Ovary (tissue), 9 donors: ENCODE results near the gene SLC25A51. TPM values are rescaled to one million over a fixed set of nuclear protein-coding genes. Genes with fewer than 3 reads are reported as not detected.

Source experiments
- DNase-seq, 5 donors: peaks; one replicate each; pipeline ENCODE4 v3.0.0-alpha.2; 2019 to 2020
- H3K27ac ChIP-seq, 2 donors: fragments of 200-600 bp; one replicate each; pipeline versions ENCODE4 v1.5.1 to v1.8.0; 2019 to 2022
- H3K27me3 ChIP-seq: fragments of 200-600 bp; one replicate; pipeline ENCODE4 v1.8.0; 2022
- H3K36me3 ChIP-seq: fragments of 200-600 bp; sonication (generic); one replicate; pipeline ENCODE4 v1.5.1; 2019
- H3K4me1 ChIP-seq: one replicate; pipeline ENCODE4 v1.8.1; 2013; ENCODE audit warnings: mild to moderate bottlenecking, moderate library complexity; ENCODE audit not compliant: insufficient read depth
- H3K4me3 ChIP-seq: fragments of 200-600 bp; sonication (generic); one replicate; pipeline ENCODE4 v1.5.1; 2017
- H3K9me3 ChIP-seq, 2 donors: fragments of 200-600 bp in 1 of 2; sonication (generic) in 1 of 2; one replicate each; pipeline versions ENCODE4 v1.5.1 to v1.8.1; 2013 to 2019; ENCODE audit warnings: mild to moderate bottlenecking in 1 of 2, moderate library complexity in 1 of 2
- EP300 ChIP-seq: sonication (generic); formaldehyde crosslinking; IDR thresholded peaks from one replicate; pipeline ENCODE4 v1.6.1; 2017; ENCODE audit warnings: antibody characterized with exemption
- POLR2A ChIP-seq: fragments of 450-650 bp; IDR thresholded peaks from one replicate; pipeline ENCODE4 v1.6.1; 2017; ENCODE audit warnings: antibody characterized with exemption, mild to moderate bottlenecking, moderate library complexity
- WGBS, 3 donors: extraction: QIAGEN DNeasy Blood & Tissue Kit in 1 of 3; methylation state at CpG; one replicate each; pipeline versions ENCODE4 v1.1.5 to v1.1.7; 2013 to 2017; 5-methylcytosine and 5-hydroxymethylcytosine counted together
- intact Hi-C, 4 donors: fragments of 100-400 bp; cut with DNase I; formaldehyde crosslinking; loops; one replicate each; pipeline versions ENCODE4 v1.11.0 to v1.15.1; 2022 to 2023
- polyA plus RNA-seq, 2 donors: library from polyadenylated mRNA; stranded (reverse); fragments of 200-250 nt in 1 of 2; fragments of 350-450 nt in 1 of 2; fragmentation: Illumina TruSeq in 1 of 2; extraction: RNeasy Lipid Tissue Mini Kit (QIAGEN cat#74804) in 1 of 2; gene quantifications; one replicate each; pipeline ENCODE4 v1.2.3, GENCODE V29; 2013 to 2014
- total RNA-seq, 7 donors: library from RNA; depleted of rRNA in 2 of 7; stranded (reverse); fragments of >200 nt in 2 of 7; fragmentation: NEBNext Ultra II Directional in 3 of 7; extraction: Animal tissue kit (Norgen Biotek cat#: 25700) in 3 of 7; gene quantifications; one replicate each; pipeline versions ENCODE4 v1.1.0 to v1.2.4, GENCODE V29; 2016 to 2023
- TF ChIP-seq, protein P1 (sequence below), 3 donors: fragments of 450-650 bp in 2 of 3; fragments of 200-600 bp in 1 of 3; IDR thresholded peaks; one replicate each; pipeline versions ENCODE4 v1.5.1 to v1.8.0; 2016 to 2022; ENCODE audit warnings: antibody characterized with exemption in 3 of 3, mild to moderate bottlenecking in 1 of 3
- donor health status: DM: no; HTN: no; CAD: no; lungs with moderate emphysema.
- donor health status: DM: no; HTN: no; CAD: no.
- donor health status: Bipolar disorder and iron deficiency.
- donor health status: DM: yes; HTN: yes; CAD: no.
- donor health status: DM: no; HTN: no; CAD: no.
- donor health status: DM: yes; HTN: yes; CAD: no.

SLC25A51 gene
- total and polyA plus RNA-seq, 9 donors = 5.1 to 24.1 (median 20.6) TPM

DNA sequence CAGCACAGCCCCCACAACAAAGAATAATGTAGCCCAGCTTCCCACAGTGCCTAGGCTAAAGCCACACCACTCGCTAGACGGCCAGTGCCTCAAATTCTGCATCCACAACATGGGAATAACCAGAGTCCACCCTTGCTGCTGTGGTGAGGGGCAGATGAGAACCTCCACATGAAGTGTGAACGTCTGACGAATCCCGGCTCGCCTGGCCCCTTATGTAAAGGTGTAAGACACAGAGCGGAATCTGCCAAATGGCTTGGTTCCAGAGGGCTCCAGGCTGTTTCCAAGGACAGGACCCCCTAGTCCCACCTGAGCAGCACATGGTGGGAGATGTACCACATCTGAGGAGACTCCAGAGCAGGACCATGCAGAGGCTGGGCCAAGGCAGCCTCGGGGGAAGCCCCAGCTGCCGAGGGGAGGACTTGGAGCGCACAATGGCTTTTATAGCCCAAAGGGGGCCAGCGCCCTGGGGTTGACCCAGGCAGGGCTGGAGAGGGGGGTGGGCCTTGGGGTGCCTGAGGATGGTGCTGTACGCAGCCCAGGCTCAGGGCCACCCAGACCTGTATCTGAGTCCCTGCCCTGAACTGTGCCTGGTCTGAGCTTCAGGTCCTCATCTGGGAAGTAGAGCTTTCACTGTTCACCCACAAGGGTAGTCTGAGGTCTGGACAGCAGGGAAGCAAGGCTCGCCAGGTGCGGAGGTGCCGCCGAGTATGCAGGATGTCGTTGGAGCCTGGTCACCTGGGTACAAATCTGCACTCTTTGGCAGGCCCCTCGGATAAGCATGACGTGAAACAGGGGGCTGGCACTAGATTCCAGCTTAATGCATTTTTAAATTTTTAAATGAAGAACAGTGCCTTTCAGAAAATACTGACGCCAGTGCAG is 24.9 kb upstream of the SLC25A51 start:
- DNase-seq = no peak
- Histone ChIP-seq H3K4me1 (no peaks in the 10 kb centered on the region), H3K27ac (no peak overlapping the region), H3K4me3 (no peak overlapping the region), H3K9me3 (no peaks in the 10 kb centered on the region), H3K36me3 (no peaks in the 10 kb centered on the region), H3K27me3 (no peaks in the 10 kb centered on the region)
- no peak for TF ChIP-seq POLR2A
- intact Hi-C loops = no loop called here
- 83 to 90% (median 87%) methylated on average over 16 to 20 of the region's 20 CpGs for WGBS, 3 donors

DNA sequence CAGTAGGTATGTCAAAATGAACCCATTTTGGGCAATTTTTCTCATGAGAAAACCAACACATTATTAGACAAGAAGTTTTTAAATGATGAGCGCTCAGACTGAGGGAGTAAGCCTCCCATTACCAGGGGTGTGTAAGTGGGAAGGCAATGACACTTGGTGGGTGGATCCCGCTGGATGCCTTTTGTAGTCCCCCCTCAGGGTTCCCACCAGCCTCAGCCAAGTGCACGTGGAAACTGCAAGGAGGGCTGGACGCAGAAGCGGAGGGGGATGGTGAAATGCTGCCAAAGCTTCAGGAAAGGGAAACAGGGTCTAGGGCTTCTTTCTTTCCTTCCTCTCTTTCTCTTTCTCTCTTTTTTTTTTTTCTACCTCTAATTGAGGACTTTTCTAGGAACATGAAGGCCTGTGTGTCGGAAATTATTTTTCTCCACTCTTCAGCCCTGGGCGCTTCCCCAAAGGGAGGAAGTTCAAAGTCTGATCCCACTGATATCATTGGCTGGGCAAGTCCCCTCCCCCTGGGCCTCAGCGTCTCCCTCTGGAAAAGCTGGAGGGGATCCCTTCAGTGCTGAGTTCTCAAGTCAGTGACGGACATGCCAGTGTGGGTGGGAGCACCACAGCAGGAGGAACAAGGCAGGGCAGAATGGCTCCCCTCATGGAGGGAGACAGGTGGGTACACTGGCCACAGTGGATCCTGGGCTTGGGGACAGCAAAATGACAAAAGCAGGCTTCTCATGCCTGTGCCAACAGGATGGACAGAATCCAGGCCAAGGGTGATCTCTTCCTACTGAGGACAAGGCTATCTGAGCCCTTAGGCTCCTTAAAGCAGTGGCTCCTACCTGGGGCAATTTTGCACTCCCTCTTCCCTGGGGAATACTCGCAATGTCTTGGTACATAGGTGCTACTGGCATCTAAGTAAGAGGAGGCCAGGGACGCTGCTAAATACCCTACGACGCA is 23.9 kb upstream of the SLC25A51 start:
- TF ChIP-seq, protein P1, sequence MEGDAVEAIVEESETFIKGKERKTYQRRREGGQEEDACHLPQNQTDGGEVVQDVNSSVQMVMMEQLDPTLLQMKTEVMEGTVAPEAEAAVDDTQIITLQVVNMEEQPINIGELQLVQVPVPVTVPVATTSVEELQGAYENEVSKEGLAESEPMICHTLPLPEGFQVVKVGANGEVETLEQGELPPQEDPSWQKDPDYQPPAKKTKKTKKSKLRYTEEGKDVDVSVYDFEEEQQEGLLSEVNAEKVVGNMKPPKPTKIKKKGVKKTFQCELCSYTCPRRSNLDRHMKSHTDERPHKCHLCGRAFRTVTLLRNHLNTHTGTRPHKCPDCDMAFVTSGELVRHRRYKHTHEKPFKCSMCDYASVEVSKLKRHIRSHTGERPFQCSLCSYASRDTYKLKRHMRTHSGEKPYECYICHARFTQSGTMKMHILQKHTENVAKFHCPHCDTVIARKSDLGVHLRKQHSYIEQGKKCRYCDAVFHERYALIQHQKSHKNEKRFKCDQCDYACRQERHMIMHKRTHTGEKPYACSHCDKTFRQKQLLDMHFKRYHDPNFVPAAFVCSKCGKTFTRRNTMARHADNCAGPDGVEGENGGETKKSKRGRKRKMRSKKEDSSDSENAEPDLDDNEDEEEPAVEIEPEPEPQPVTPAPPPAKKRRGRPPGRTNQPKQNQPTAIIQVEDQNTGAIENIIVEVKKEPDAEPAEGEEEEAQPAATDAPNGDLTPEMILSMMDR (IDR thresholded peaks at IDR 0.05) = no peak
- TF ChIP-seq EP300 (no peak), POLR2A (no peak)
- DNase-seq = no peak
- Histone ChIP-seq H3K4me3 (no peak overlapping the region), H3K27me3 (no peaks in the 10 kb centered on the region), H3K27ac (no peak overlapping the region), H3K9me3 (no peaks in the 10 kb centered on the region), H3K36me3 (no peaks in the 10 kb centered on the region), H3K4me1 (no peaks in the 10 kb centered on the region)
- intact Hi-C loops = no loop called here
- WGBS, 3 donors = 71 to 82% (median 80%) methylated on average over 13 of the region's 13 CpGs

- no peak overlapping the region for H3K4me3 ChIP-seq
- intact Hi-C loops = no loop called here
These were observed 23.2 kb upstream of the SLC25A51 start for GRCh38 chr9:37927132-37927531.

DNA sequence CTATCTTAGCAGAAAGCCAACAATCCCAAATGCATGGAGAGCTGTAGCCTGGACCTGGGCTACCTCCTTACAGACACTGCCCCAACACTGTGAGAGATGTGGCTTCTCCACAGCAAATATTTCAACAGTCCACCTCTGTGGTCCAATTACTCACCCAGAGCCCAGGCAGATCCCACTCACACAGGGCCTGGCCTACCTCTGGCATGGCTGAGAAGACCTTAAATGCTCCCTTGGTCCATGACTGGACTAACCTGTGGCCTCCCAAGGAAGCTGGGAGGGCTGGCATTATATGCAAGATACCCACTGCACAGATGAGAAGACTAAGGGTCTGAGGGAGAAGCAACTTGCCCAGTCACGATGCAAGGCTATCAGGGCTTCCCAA is 22.8 kb upstream of the SLC25A51 start:
- no peak overlapping the region for H3K4me3 ChIP-seq
- DNase-seq = no peak
- no peak for TF ChIP-seq POLR2A
- H3K36me3 ChIP-seq = no peaks in the 10 kb centered on the region
- H3K27ac ChIP-seq = no peak overlapping the region
- no peaks in the 10 kb centered on the region for H3K4me1 ChIP-seq
- intact Hi-C loops = no loop called here
- 67 to 90% (median 89%) methylated on average over 1 of the region's 1 CpG for WGBS, 3 donors
- no peaks in the 10 kb centered on the region for H3K9me3 ChIP-seq
- H3K27me3 ChIP-seq = no peaks in the 10 kb centered on the region

More at GRCh38 chr9:37927132-37927531, 23.2 kb upstream of the SLC25A51 start:
- no peak for DNase-seq
- Histone ChIP-seq H3K27ac (no peak overlapping the region), H3K4me1 (no peaks in the 10 kb centered on the region), H3K9me3 (no peaks in the 10 kb centered on the region), H3K36me3 (no peaks in the 10 kb centered on the region), H3K27me3 (no peaks in the 10 kb centered on the region)
- WGBS, 3 donors = 77 to 79% (median 78%) methylated on average over 9 of the region's 9 CpGs
- TF ChIP-seq POLR2A (no peak), EP300 (no peak)
- TF ChIP-seq, protein P1 (IDR thresholded peaks at IDR 0.05) = no peak
